ENCODE data around the gene ATXN1.
"Not testable (repeated sequence)": the region's sequence is repeated elsewhere in the genome, so short reads cannot be mapped to it uniquely, and the experiment has no call there.

The ATXN1 gene

GRCh38 chr6:16545382-16545781, 215.9 kb downstream of the ATXN1 start:
- in situ Hi-C loops (cut with MboI; ENCODE audit: low sequenced_read_pairs): no loop called here

DNA sequence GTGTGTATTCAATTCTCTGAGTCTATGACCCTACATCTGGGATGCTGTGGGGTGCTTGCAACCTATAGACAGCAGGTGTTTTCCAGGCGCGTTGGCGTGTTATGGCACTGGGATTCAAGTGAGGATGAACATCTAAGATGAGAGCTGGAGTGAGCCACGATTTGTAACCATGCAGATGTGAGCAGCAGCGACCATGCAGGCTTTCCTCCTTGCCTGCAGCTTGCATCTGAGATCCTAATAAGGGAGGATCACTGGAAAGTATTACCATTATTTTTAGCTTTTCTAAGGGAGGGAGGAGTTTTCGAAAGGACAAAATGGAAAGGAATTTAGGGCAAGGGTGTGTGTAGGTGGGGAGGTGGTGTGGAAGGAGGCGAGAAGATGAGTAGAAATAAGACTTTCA, 216.7 kb downstream of the ATXN1 start:
- in situ Hi-C loops (cut with MboI; ENCODE audit: low sequenced_read_pairs): no loop called here

- in situ Hi-C loops (cut with MboI; ENCODE audit: low sequenced_read_pairs): no loop called here
These were observed 217.3 kb downstream of the ATXN1 start for GRCh38 chr6:16544006-16544405.

DNA sequence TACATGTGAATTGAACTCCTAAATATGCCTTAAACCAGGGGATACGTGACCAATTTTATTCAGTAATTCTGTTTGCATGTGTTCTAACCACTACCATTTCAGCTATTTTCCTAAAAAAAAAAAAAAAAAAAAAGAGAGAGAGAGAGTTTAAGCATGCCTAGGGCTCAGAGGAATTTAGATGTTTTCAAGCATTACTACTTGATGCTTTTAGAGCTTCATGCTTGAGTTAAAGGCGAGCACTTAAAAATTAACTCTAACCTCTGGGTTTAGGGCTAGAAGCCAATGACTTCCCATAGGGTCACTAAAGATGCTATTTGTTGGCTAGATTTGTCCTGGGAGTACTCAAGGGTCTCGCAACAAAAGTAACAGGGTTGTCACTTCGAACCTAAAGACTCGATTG, 217.7 kb downstream of the ATXN1 start:
- in situ Hi-C loops (cut with MboI; ENCODE audit: low sequenced_read_pairs): no loop called here

DNA sequence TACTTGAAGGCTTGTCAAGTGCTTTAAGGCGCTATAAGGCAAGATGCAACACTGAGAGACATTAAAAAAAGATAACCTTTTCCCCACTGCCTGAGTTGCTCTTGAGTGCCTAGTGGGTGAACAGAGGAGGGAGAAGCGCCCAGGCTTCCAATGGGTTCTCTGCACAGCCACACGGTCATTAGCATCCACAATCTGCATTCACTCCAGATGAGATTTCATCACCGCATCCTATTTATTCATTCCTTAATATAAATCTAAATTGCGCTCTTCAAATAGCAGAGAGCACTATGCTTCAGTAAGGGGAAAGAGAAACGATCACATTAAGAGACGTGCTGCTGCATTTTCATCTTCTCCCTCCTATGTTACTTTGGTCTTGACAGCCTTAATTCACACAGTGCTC, 219.2 kb downstream of the ATXN1 start:
- in situ Hi-C loops (cut with MboI; ENCODE audit: low sequenced_read_pairs): no loop called here

GRCh38 chr6:16540804-16541752, 220.2 kb downstream of the ATXN1 start:
- in situ Hi-C loops (cut with MboI; ENCODE audit: low sequenced_read_pairs): no loop called here

GRCh38 chr6:16540383-16540782, 220.9 kb downstream of the ATXN1 start:
- in situ Hi-C loops (cut with MboI; ENCODE audit: low sequenced_read_pairs): not testable (repeated sequence)

DNA sequence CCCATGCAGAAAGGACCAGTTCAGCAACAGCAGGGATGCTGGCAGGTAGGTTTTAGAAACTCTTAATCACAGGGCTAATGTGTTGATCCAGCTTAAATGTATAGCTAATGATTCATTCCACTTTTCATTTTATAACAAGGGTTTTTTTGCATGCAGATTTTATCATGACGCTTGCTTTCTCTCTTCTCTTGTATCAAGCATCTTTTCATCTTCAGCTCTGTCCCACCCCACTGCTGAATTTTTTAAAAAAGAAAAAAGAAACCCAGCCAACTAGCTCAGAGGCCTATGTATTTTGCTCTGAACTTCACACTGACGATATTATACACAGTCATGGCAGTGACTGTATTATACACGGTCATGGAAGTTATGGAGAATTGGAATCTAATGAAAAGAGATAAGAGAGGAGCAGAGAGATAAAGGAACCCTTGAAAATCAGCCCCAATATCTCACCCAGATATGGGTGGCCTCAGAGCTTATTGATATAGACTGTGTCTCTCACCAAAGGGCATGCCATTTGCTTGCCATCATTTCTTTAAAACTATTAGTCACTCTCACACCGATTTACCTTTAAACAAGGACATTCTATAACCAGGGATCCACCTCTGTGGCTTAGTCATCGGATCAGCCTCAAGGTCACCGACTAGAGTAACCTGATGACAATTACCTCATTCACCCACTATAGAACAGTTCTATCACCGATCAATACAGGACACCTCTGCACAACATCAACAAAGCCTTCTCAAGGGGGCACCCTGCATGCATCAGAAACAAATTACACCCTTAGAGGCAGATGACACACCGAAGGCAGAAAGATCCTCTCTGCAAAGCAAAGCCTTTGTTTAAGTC, 222.0 kb downstream of the ATXN1 start:
- in situ Hi-C loops (cut with MboI; ENCODE audit: low sequenced_read_pairs): no loop called here

DNA sequence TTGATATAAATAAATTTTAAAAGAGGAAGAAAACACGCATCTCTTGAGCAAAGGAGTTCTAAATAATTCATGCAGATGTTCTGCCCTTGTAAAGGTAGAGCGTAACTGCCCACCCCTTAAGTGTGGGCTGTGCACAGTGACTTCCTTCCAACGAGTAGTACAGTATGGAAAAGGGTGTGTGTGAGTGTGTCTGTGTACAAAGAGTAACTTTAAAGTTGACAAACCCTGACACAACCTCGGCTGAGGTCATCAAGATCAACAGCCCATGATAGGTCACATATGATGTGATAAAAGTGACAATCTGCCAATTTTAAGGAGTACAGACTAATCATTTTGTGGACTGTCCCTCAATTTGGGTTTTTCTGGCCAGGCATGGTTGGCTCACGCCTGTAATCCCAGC, 225.7 kb downstream of the ATXN1 start:
- in situ Hi-C loops (cut with MboI; ENCODE audit: low sequenced_read_pairs): no loop called here

- in situ Hi-C loops (cut with MboI; ENCODE audit: low sequenced_read_pairs): no loop called here
These were observed 227.5 kb downstream of the ATXN1 start for GRCh38 chr6:16533721-16534136.

- in situ Hi-C loops (cut with MboI; ENCODE audit: low sequenced_read_pairs): no loop called here
These were observed 228.1 kb downstream of the ATXN1 start for GRCh38 chr6:16533210-16533609.

DNA sequence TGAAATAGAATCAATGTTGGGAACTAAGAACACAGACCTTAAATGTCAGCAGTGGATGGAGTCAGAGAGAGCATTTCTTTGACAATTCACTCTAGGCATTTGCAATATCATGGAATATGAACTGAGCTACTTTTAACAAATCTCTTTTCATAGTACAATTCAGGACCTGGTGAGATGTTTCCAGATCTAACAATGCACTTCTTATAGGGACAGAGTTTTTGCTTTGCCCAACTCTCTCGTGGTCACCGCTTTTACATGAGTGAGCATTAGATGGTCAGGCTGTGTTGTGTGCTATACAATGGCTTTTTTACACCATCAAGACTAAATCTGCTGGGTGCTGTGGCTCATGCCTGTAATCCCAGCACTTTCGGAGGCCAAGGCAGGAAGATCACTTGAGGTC, 233.6 kb downstream of the ATXN1 start:
- in situ Hi-C loops (cut with MboI; ENCODE audit: low sequenced_read_pairs): no loop called here

DNA sequence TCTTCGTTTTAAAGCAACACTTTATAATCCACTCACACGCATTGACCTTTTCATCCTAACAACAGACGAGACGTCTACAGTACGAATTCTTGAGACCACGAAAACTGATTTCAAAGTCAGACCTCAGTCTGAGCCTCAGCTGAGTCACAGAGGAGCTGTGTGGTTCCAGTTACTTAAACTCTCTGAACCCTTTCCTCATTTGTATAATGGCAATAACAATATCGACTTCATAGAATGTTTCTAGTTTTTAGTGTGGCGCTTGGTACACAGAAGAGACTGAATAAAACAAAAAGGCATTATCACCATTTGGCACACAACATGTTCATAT, 236.9 kb downstream of the ATXN1 start:
- in situ Hi-C loops (cut with MboI; ENCODE audit: low sequenced_read_pairs): no loop called here

DNA sequence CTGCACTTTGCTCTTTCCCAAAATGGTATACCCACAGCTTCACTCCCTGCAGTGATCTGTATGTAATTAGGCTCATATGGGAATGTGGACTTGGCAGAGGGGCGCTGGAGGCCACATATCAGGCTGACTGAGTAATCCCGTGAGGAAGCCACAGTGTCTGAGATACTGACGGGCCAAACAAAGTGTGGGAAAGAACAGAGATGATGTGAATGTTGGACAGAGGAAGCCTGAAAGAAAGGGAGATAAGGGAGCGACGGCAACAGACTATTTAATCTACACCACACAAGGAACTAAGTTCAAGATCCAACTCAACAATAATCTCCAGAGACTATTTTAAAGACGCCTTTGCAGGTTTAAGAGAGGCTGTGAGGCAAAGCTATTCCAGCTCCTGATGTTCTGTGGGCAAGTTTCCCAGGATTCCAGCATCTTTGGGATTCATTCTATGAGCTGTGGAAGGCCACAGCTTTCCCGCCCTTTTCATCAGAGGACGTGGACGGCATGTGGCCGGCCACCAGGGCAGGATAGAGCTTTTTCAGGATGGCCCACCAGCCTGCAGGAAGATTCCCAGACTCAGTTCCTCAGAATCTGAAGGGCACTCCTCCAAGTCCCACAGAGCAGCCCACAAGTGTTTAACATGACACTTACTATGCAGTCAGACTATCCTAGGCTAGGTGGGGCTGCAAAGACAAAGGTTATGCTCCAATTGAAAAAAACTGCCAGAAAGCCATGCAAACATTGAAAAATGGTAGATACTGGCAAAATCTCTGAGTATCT, 237.5 kb downstream of the ATXN1 start:
- in situ Hi-C loops (cut with MboI; ENCODE audit: low sequenced_read_pairs): no loop called here

GRCh38 chr6:16522937-16523336, 238.3 kb downstream of the ATXN1 start:
- in situ Hi-C loops (cut with MboI; ENCODE audit: low sequenced_read_pairs): no loop called here

DNA sequence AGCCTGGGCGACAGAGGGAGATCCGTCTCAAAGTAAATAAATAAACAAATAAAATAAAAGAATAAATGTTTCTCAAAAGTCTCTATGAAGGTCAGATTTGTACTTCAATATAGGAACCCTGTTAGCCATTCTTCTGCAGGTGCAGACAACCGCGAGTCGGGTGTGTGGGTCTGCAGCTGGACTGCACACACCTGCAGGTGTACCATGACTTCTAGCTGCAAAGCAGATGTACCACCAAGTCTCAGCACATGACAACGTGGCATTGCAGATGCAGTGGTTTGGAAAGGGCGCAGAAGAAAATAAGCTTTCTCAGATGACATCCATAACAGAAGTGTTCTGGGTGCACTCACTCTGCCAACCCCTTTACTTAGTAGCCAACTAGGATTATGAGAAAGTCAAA, 239.7 kb downstream of the ATXN1 start:
- in situ Hi-C loops (cut with MboI; ENCODE audit: low sequenced_read_pairs): no loop called here

GRCh38 chr6:16519265-16520242, 241.7 kb downstream of the ATXN1 start:
- in situ Hi-C loops (cut with MboI; ENCODE audit: low sequenced_read_pairs): no loop called here

DNA sequence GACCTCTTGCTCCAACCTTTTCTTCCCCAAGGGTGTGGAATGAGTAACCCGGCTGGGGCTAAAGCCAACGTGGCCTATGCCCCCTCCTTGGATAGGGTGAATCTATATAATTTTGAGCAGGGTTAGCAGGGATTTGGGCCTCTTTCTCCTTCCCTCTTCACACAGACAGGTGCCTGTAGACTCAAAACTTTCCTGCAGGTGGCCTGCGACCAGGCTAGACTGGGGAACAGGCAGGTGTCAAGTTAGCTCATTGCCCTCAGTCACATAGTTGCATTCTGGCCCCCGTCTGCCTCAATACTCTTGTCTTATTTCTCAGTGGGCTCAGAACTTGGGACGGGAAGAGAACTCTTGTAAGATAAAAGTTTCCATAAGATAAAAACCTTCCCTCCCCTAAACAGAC, 243.0 kb downstream of the ATXN1 start:
- in situ Hi-C loops (cut with MboI; ENCODE audit: low sequenced_read_pairs): no loop called here

DNA sequence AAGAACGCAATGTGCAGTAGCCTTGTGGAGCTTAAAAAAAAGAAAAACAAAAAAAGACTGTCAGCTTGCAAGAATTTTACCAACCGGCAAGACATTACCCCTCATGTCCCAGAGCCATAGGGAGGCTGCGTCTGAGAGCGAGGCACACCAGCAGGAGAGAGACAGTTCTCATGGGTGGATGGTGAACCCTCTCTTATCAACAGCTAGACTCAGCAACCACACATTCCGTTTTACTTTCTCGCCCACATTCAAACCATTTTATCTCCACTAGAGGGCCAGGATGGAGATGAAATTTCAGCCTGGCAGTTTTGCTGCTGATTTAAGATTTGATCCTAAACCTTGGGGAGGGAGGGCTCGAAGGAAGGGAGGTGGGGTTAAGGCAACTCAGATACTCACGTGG, 247.0 kb downstream of the ATXN1 start:
- in situ Hi-C loops (cut with MboI; ENCODE audit: low sequenced_read_pairs): no loop called here
